Endothelial cell of umbilical vein (primary cell): ENCODE data around the gene TBXT. TPM values are rescaled to one million over a fixed set of nuclear protein-coding genes. Genes with fewer than 3 reads are reported as not detected.

Source experiments
- BruUV-seq: library from RNA; stranded (reverse); fragments of 400-500 nt; replicated peaks from 2 replicates; lab custom pipeline; 2021; lab: Mats Ljungman, UMichigan
- CTCF ChIA-PET: fragments of 300-600, 350-600 bp; sonication (Branson Sonifier 250); formaldehyde crosslinking; loops from one replicate; lab custom pipeline; 2021; ENCODE audit warnings: antibody characterized with exemption, inconsistent platforms; lab: Charles Lee
- POLR2A ChIA-PET: fragments of 300-600, 350-600 bp; sonication (Branson Sonifier 250); formaldehyde crosslinking; loops from one replicate; lab custom pipeline; 2021; ENCODE audit warnings: antibody characterized with exemption, inconsistent platforms; lab: Charles Lee
- DNase-seq: peaks from one replicate; pipeline ENCODE4 v3.0.0-alpha.2; 2011; ENCODE audit warnings: low read depth, low spot score
- FAIRE-seq: peaks from 2 replicates; lab custom pipeline; 2011; peaks lifted over from hg19 to GRCh38; lab: Jason Lieb, UNC
- H2AFZ ChIP-seq: 2 replicates; pipeline ENCODE4 v1.6.0; 2012; ENCODE audit warnings: low read depth, low read length, control low read depth, inconsistent platforms
- H3K27ac ChIP-seq: 2 replicates; pipeline ENCODE4 v1.5.1; 2011; ENCODE audit warnings: low read depth, mild to moderate bottlenecking, control low read depth, low read length, moderate library complexity; ENCODE audit not compliant: insufficient read depth
- H3K27me3 ChIP-seq, 2 experiments: 2 replicates each; pipeline versions ENCODE4 v1.6.0 to v1.6.1; 2011; ENCODE audit warnings: low read length in 2 of 2, mixed read lengths in 1 of 2; ENCODE audit not compliant: control insufficient read depth in 2 of 2, insufficient read depth in 2 of 2
- H3K36me3 ChIP-seq, 2 experiments: 2 replicates in 1 of 2; 3 replicates in 1 of 2; pipeline ENCODE4 v1.5.1; 2011; ENCODE audit warnings: low read length in 2 of 2, mild to moderate bottlenecking in 1 of 2, moderate library complexity in 1 of 2; ENCODE audit not compliant: control insufficient read depth in 2 of 2, insufficient read depth in 2 of 2; ENCODE audit errors: extremely low read depth in 1 of 2
- H3K4me1 ChIP-seq: 3 replicates; pipeline ENCODE4 v1.5.1; 2011; ENCODE audit warnings: mild to moderate bottlenecking, low read length; ENCODE audit not compliant: control insufficient read depth, insufficient read depth; ENCODE audit errors: extremely low read depth
- H3K4me2 ChIP-seq: 2 replicates; pipeline ENCODE4 v1.6.1; 2011; ENCODE audit warnings: low read length, control low read depth, mixed read lengths; ENCODE audit not compliant: insufficient read depth
- H3K4me3 ChIP-seq, 3 experiments: fragments of 200-600 bp in 1 of 3; sonication (generic), shearing (Covaris generic) in 1 of 3; replicated peaks in 1 of 3; 2 replicates each; pipeline ENCODE4 v1.5.1; 2011 to 2016; ENCODE audit warnings: control low read depth in 3 of 3, low read length in 3 of 3, mild to moderate bottlenecking in 2 of 3, inconsistent platforms in 1 of 3, low read depth in 1 of 3, moderate library complexity in 1 of 3; ENCODE audit not compliant: insufficient read depth in 1 of 3
- H3K79me2 ChIP-seq: 2 replicates; pipeline ENCODE4 v1.6.0; 2012; ENCODE audit warnings: low read length, inconsistent platforms; ENCODE audit not compliant: control insufficient read depth, insufficient read depth
- H3K9ac ChIP-seq: replicated peaks from 2 replicates; pipeline ENCODE3; 2011; ENCODE audit warnings: low read length, control low read depth; ENCODE audit not compliant: insufficient read depth; ENCODE audit errors: extremely low read depth
- H3K9me1 ChIP-seq: replicated peaks from 3 replicates; pipeline ENCODE4 v1.6.0; 2011; ENCODE audit warnings: mild to moderate bottlenecking, low read length; ENCODE audit not compliant: control insufficient read depth, insufficient read depth; ENCODE audit errors: extremely low read depth
- H3K9me3 ChIP-seq: replicated peaks from 2 replicates; pipeline ENCODE4 v1.5.1; 2012; ENCODE audit warnings: low read length, inconsistent platforms; ENCODE audit not compliant: control insufficient read depth, insufficient read depth
- H4K20me1 ChIP-seq: replicated peaks from 2 replicates; pipeline ENCODE3; 2011; ENCODE audit warnings: mild to moderate bottlenecking, low read length; ENCODE audit not compliant: control insufficient read depth, insufficient read depth; ENCODE audit errors: extremely low read depth
- EZH2 ChIP-seq: IDR thresholded peaks from 2 replicates; pipeline ENCODE4 v1.6.1; 2012; ENCODE audit warnings: borderline replicate concordance, low read depth, mild to moderate bottlenecking, moderate library complexity, low read length, inconsistent platforms; ENCODE audit not compliant: severe bottlenecking
- FOS ChIP-seq: IDR thresholded peaks from 2 replicates; pipeline ENCODE4 v1.6.1; 2011; ENCODE audit warnings: mild to moderate bottlenecking, low read length, moderate library complexity, borderline replicate concordance; ENCODE audit not compliant: insufficient read depth
- GATA2 ChIP-seq: IDR thresholded peaks from 2 replicates; pipeline ENCODE4 v1.7.0; 2011; ENCODE audit warnings: low read depth, mild to moderate bottlenecking, moderate library complexity, mixed read lengths, low read length; ENCODE audit not compliant: insufficient read length, insufficient read depth
- JUN ChIP-seq: IDR thresholded peaks from 2 replicates; pipeline ENCODE4 v1.6.1; 2011; ENCODE audit warnings: borderline replicate concordance, low read depth; ENCODE audit not compliant: insufficient read length, insufficient read depth
- MYC ChIP-seq: IDR thresholded peaks from one replicate; pipeline ENCODE4 v1.6.1; 2011; ENCODE audit warnings: mild to moderate bottlenecking, low read depth, low read length
- POLR2A ChIP-seq: IDR thresholded peaks from 2 replicates; pipeline ENCODE4 v1.6.1; 2012; ENCODE audit warnings: low read depth, mild to moderate bottlenecking, control low read depth, low read length
- POLR2AphosphoS5 ChIP-seq: IDR thresholded peaks from 2 replicates; pipeline ENCODE4 v1.6.1; 2012; ENCODE audit warnings: low read depth, mild to moderate bottlenecking, control low read depth, low read length, moderate library complexity; ENCODE audit not compliant: insufficient read depth
- dilution Hi-C: fragments of 300-500 bp; cut with MboI; formaldehyde crosslinking; loops from one replicate; pipeline ENCODE4 v1.15.0; 2019; ENCODE audit warnings: low sequenced_read_pairs; ENCODE audit not compliant: extremely low pct_ligation_motif_present
- intact Hi-C: fragments of 100-400 bp; cut with micrococcal nuclease; formaldehyde crosslinking; loops from one replicate; pipeline ENCODE4 v1.10.0; 2022
- polyA plus RNA-seq, 4 experiments: library from polyadenylated mRNA; depleted of rRNA in 3 of 4; stranded (reverse) in 3 of 4; unstranded in 1 of 4; fragments of >200 nt; gene quantifications; 2 replicates each; pipeline versions ENCODE4 v1.2.1 to v1.2.3, GENCODE V29; 2011 to 2012; ENCODE audit warnings: missing spikeins in 1 of 4
- total RNA-seq: library from RNA; stranded (reverse); gene quantifications from 2 replicates; pipeline ENCODE4 v1.2.3, GENCODE V29; 2021
- TF ChIP-seq, protein P1 (sequence below): IDR thresholded peaks from 2 replicates; pipeline ENCODE4 v1.6.1; 2011; ENCODE audit not compliant: insufficient read depth, insufficient read length
- TF ChIP-seq, protein P2 (sequence below), 2 donors: IDR thresholded peaks; 1 replicate in 1 of 2; 2 replicates in 1 of 2; pipeline ENCODE4 v1.5.1; 2011; ENCODE audit warnings: low read length in 2 of 2, mild to moderate bottlenecking in 2 of 2, moderate library complexity in 2 of 2, control low read depth in 1 of 2, inconsistent platforms in 1 of 2, low read depth in 1 of 2; ENCODE audit not compliant: insufficient read depth in 1 of 2; ENCODE audit errors: extremely low read depth in 1 of 2

Gene TBXT
- total and polyA plus RNA-seq, 2 donors (not counting 3 experiments of a cell fraction or from before 2014, with no cell fraction given) = not detected

DNA sequence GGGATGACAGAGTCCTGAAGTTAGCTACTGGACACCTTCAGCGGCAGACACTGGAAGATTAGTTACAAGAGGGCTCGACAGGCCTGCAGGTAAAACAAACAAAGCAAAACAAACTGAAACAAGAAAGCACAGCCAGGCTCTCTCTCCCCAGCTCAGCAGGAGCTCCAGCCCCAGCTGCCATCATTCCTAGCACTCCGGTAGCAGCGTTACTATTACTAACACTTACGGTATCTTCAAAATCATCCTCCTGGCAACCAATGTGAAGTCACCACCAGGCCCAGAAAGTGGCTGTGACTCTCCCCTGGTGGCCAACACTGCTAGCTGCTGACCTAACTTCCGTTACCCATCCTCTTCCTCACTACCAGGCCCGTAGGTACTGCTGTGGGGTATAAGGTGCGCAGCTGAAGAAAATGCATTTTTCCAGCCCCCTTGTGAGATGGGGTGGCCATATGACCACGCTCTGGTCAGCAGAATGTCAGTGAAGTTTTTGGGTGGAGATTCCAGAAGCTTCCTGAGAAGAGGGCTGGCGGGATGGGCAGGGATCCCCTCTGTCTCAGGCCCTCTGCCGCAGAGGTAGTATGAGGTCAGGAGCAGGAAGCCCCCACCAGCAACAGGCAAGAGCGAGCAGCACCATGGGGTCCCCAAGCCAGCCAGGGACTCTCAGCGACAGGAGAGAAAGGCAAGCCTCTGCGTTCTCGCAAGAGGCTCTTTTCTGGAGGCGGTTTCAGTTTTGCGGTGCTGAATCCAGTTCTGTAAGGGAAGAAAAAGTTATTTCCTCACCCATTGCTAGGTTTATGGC lies 37.4 kb upstream of the TBXT start:
- Histone ChIP-seq H3K9me1 (no peaks in the 10 kb centered on the region), H3K9me3 (no peaks in the 10 kb centered on the region), H3K9ac (no peak overlapping the region), H3K4me2 (no peak overlapping the region), H3K27me3 (no peaks in the 10 kb centered on the region), H4K20me1 (no peaks in the 10 kb centered on the region), H3K79me2 (no peaks in the 10 kb centered on the region), H3K27ac (no peak overlapping the region), H3K4me1 (no peaks in the 10 kb centered on the region), H3K36me3 (no peaks in the 10 kb centered on the region), H3K4me3 (no peak overlapping the region), H2AFZ (no peak overlapping the region)
- CTCF ChIA-PET = no interaction called here
- DNase-seq (no peak), FAIRE-seq (no peak)
- dilution Hi-C loops (no loop called here), intact Hi-C loops (no loop called here)
- TF ChIP-seq, protein P1, sequence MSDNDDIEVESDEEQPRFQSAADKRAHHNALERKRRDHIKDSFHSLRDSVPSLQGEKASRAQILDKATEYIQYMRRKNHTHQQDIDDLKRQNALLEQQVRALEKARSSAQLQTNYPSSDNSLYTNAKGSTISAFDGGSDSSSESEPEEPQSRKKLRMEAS = no peak
- TF ChIP-seq GATA2 = no peak
- no peak for TF ChIP-seq POLR2AphosphoS5
- no peak for TF ChIP-seq JUN
- no peak for TF ChIP-seq FOS
- no peak for TF ChIP-seq POLR2A
- TF ChIP-seq, protein P2, sequence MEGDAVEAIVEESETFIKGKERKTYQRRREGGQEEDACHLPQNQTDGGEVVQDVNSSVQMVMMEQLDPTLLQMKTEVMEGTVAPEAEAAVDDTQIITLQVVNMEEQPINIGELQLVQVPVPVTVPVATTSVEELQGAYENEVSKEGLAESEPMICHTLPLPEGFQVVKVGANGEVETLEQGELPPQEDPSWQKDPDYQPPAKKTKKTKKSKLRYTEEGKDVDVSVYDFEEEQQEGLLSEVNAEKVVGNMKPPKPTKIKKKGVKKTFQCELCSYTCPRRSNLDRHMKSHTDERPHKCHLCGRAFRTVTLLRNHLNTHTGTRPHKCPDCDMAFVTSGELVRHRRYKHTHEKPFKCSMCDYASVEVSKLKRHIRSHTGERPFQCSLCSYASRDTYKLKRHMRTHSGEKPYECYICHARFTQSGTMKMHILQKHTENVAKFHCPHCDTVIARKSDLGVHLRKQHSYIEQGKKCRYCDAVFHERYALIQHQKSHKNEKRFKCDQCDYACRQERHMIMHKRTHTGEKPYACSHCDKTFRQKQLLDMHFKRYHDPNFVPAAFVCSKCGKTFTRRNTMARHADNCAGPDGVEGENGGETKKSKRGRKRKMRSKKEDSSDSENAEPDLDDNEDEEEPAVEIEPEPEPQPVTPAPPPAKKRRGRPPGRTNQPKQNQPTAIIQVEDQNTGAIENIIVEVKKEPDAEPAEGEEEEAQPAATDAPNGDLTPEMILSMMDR (IDR thresholded peaks at IDR 0.05; ENCODE audit: extremely low read depth in 1 of 2, insufficient read depth in 1 of 2, low read depth in 1 of 2, low read length in 2 of 2) = no peak
- TF ChIP-seq MYC = no peak
- TF ChIP-seq EZH2 = no peak
- POLR2A ChIA-PET = no interaction called here
- no TSS peak for BruUV-seq
